ENCODE results near the gene SETDB1. TPM values are rescaled to one million over a fixed set of nuclear protein-coding genes. Genes with fewer than 3 reads are reported as not detected.

The SETDB1 gene
- polyA plus RNA-seq, 1 of the 3 experiments (the other 2 are of a cell fraction), result 29.9 TPM

GRCh38 chr1:150966011-150966410 is 39.8 kb downstream of the SETDB1 start:
- H3K9ac ChIP-seq, result no peak overlapping the region
- WGBS (ENCODE audit: low lambda C conversion rate), result 77% methylated on average over 6 of the region's 6 CpGs
- no peak overlapping the region for H3K4me3 ChIP-seq (ENCODE audit: low read depth in 2 of 2, low read length in 1 of 2)
- H3F3A ChIP-seq (replicated peaks; ENCODE audit: insufficient read depth), result peaks cover 20% of the 10 kb centered on the region
- no peaks in the 10 kb centered on the region for H3K27me3 ChIP-seq (ENCODE audit: insufficient read depth)
- H3K4me1 ChIP-seq (ENCODE audit: control insufficient read depth in 1 of 2, insufficient read depth in 2 of 2, low read depth in 1 of 2, low read length in 1 of 2), result peaks cover 0 to 5% of the 10 kb centered on the region in 2 experiments; a peak in 1 of 4 replicates
- no peak overlapping the region for H2AFZ ChIP-seq (ENCODE audit: low read depth)
- no peak for TF ChIP-seq JUND (IDR thresholded peaks at IDR 0.05)
- TF ChIP-seq, protein P1, sequence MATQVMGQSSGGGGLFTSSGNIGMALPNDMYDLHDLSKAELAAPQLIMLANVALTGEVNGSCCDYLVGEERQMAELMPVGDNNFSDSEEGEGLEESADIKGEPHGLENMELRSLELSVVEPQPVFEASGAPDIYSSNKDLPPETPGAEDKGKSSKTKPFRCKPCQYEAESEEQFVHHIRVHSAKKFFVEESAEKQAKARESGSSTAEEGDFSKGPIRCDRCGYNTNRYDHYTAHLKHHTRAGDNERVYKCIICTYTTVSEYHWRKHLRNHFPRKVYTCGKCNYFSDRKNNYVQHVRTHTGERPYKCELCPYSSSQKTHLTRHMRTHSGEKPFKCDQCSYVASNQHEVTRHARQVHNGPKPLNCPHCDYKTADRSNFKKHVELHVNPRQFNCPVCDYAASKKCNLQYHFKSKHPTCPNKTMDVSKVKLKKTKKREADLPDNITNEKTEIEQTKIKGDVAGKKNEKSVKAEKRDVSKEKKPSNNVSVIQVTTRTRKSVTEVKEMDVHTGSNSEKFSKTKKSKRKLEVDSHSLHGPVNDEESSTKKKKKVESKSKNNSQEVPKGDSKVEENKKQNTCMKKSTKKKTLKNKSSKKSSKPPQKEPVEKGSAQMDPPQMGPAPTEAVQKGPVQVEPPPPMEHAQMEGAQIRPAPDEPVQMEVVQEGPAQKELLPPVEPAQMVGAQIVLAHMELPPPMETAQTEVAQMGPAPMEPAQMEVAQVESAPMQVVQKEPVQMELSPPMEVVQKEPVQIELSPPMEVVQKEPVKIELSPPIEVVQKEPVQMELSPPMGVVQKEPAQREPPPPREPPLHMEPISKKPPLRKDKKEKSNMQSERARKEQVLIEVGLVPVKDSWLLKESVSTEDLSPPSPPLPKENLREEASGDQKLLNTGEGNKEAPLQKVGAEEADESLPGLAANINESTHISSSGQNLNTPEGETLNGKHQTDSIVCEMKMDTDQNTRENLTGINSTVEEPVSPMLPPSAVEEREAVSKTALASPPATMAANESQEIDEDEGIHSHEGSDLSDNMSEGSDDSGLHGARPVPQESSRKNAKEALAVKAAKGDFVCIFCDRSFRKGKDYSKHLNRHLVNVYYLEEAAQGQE (IDR thresholded peaks at IDR 0.05; ENCODE audit: low read depth, low read length), result no peak
- no peak for TF ChIP-seq TCF12 (IDR thresholded peaks at IDR 0.05)
- TF ChIP-seq MAX (IDR thresholded peaks at IDR 0.05; ENCODE audit: low read depth), result no peak
- TF ChIP-seq RFX5 (IDR thresholded peaks at IDR 0.05; ENCODE audit: low read length), result no peak
- no peak for TF ChIP-seq MXI1 (IDR thresholded peaks at IDR 0.05; ENCODE audit: low read depth, low read length)
- CTCF ChIA-PET, result interaction anchor here (1.1 to 1.2 kb wide), 3 partner anchors 17 to 30 kb away, joined by 3 to 5 read pairs (median 3); no protein-coding TSS in a partner anchor
- POLR2A ChIA-PET, result interaction anchor here (0.6 to 1.4 kb wide), 3 partner anchors 9 to 40 kb away, joined by 3 to 4 read pairs (median 3); partner anchors contain the start of gene CERS2
- peaks cover 27% of the 10 kb centered on the region for H4K20me1 ChIP-seq (ENCODE audit: insufficient read depth)
- H3K36me3 ChIP-seq (replicated peaks in 1 of 2; ENCODE audit: control insufficient read depth in 1 of 2, insufficient read depth in 2 of 2, low read length in 1 of 2), result peaks cover 64 to 69% of the 10 kb centered on the region in 2 experiments
- peaks cover 39% of the 10 kb centered on the region for H3K79me2 ChIP-seq (ENCODE audit: insufficient read depth)
- no peak overlapping the region for H3K27ac ChIP-seq (ENCODE audit: low read depth in 2 of 2, low read length in 1 of 2)
- no peak for DNase-seq
- no peaks in the 10 kb centered on the region for H3K9me2 ChIP-seq
- H3K4me2 ChIP-seq, result no peak overlapping the region
- no peaks in the 10 kb centered on the region for H3K9me3 ChIP-seq

- Histone ChIP-seq H3K79me2 (ENCODE audit: insufficient read depth) (peaks cover 58% of the 10 kb centered on the region), H3K36me3 (replicated peaks in 1 of 2; ENCODE audit: control insufficient read depth in 1 of 2, insufficient read depth in 2 of 2, low read length in 1 of 2) (peaks cover 49 to 60% of the 10 kb centered on the region in 2 experiments), H3K4me3 (ENCODE audit: low read depth in 2 of 2, low read length in 1 of 2) (no peak overlapping the region), H3F3A (replicated peaks; ENCODE audit: insufficient read depth) (peaks cover 20% of the 10 kb centered on the region), H3K9ac (no peak overlapping the region), H3K4me1 (ENCODE audit: control insufficient read depth in 1 of 2, insufficient read depth in 2 of 2, low read depth in 1 of 2, low read length in 1 of 2) (peaks cover 18 to 24% of the 10 kb centered on the region in 2 experiments), H3K27ac (ENCODE audit: low read depth in 2 of 2, low read length in 1 of 2) (no peak overlapping the region), H4K20me1 (ENCODE audit: insufficient read depth) (peaks cover 46% of the 10 kb centered on the region), H3K27me3 (ENCODE audit: insufficient read depth) (no peaks in the 10 kb centered on the region), H3K9me2 (no peaks in the 10 kb centered on the region), H3K9me3 (no peaks in the 10 kb centered on the region), H3K4me2 (no peak overlapping the region), H2AFZ (ENCODE audit: low read depth) (no peak overlapping the region)
- no peak for DNase-seq
- CTCF ChIA-PET, result interaction anchor here (1.2 to 1.8 kb wide), 2 partner anchors 12 to 13 kb away, joined by 3 to 6 read pairs; no protein-coding TSS in a partner anchor
- POLR2A ChIA-PET, result no interaction called here
- TF ChIP-seq SIN3A (IDR thresholded peaks at IDR 0.05; ENCODE audit: borderline replicate concordance, low read depth, low read length) (no peak), USF1 (IDR thresholded peaks at IDR 0.05; ENCODE audit: borderline replicate concordance, low read depth) (no peak), PBX3 (IDR thresholded peaks at IDR 0.05) (no peak), FOSL2 (IDR thresholded peaks at IDR 0.05; ENCODE audit: borderline replicate concordance, low read depth) (no peak), GATA2 (CRISPR knock-in tag; IDR thresholded peaks at IDR 0.05) (no peak), SMC3 (IDR thresholded peaks at IDR 0.05; ENCODE audit: low read depth, low read length) (no peak), RAD21 (IDR thresholded peaks at IDR 0.05; ENCODE audit: low read length) (no peak)
- TF ChIP-seq, protein P2, sequence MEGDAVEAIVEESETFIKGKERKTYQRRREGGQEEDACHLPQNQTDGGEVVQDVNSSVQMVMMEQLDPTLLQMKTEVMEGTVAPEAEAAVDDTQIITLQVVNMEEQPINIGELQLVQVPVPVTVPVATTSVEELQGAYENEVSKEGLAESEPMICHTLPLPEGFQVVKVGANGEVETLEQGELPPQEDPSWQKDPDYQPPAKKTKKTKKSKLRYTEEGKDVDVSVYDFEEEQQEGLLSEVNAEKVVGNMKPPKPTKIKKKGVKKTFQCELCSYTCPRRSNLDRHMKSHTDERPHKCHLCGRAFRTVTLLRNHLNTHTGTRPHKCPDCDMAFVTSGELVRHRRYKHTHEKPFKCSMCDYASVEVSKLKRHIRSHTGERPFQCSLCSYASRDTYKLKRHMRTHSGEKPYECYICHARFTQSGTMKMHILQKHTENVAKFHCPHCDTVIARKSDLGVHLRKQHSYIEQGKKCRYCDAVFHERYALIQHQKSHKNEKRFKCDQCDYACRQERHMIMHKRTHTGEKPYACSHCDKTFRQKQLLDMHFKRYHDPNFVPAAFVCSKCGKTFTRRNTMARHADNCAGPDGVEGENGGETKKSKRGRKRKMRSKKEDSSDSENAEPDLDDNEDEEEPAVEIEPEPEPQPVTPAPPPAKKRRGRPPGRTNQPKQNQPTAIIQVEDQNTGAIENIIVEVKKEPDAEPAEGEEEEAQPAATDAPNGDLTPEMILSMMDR (IDR thresholded peaks at IDR 0.05), result no peak
- TF ChIP-seq, protein P3, sequence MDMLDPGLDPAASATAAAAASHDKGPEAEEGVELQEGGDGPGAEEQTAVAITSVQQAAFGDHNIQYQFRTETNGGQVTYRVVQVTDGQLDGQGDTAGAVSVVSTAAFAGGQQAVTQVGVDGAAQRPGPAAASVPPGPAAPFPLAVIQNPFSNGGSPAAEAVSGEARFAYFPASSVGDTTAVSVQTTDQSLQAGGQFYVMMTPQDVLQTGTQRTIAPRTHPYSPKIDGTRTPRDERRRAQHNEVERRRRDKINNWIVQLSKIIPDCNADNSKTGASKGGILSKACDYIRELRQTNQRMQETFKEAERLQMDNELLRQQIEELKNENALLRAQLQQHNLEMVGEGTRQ (IDR thresholded peaks at IDR 0.05; ENCODE audit: borderline replicate concordance, low read depth, low read length), result no peak
- WGBS (ENCODE audit: low lambda C conversion rate), result 94% methylated on average over 13 of the region's 13 CpGs
Measured at GRCh38 chr1:150967936-150968335, 41.8 kb downstream of the SETDB1 start.
